Right cardiac atrium (tissue), 5 donors: ENCODE measurements around the gene ZNF106. TPM values are rescaled to one million over a fixed set of nuclear protein-coding genes. Genes with fewer than 3 reads are reported as not detected.

Experiments
- ATAC-seq, 2 donors: fragments of 200-7000 bp; cut with Tn5 transposase; one replicate each; pipeline versions ENCODE4 v1.8.0 to v1.9.1; 2020; ENCODE audit warnings: moderate library complexity in 2 of 2, mild to moderate bottlenecking in 1 of 2
- DNase-seq, 3 donors: peaks; one replicate each; pipeline ENCODE4 v3.0.0-alpha.2; 2020
- H3K27ac ChIP-seq: one replicate; pipeline ENCODE4 v1.5.1; 2013; ENCODE audit warnings: mild to moderate bottlenecking, low read length, control low read depth, moderate library complexity
- H3K27me3 ChIP-seq: one replicate; pipeline ENCODE4 v1.6.1; 2013; ENCODE audit not compliant: control insufficient read depth, insufficient read depth
- H3K4me1 ChIP-seq: one replicate; pipeline ENCODE4 v1.6.1; 2013; ENCODE audit warnings: low read length; ENCODE audit not compliant: control insufficient read depth, insufficient read depth
- H3K4me3 ChIP-seq: one replicate; pipeline ENCODE4 v1.5.1; 2013; ENCODE audit warnings: low read length, control low read depth
- H3K9me3 ChIP-seq: one replicate; pipeline ENCODE4 v1.6.1; 2013; ENCODE audit warnings: low read length; ENCODE audit not compliant: control insufficient read depth
- WGBS: extraction: QIAGEN DNeasy Blood & Tissue Kit; methylation state at CpG from one replicate; pipeline ENCODE4 v1.1.7; 2013; 5-methylcytosine and 5-hydroxymethylcytosine counted together
- intact Hi-C, 4 donors: fragments of 100-400 bp; cut with DNase I; formaldehyde crosslinking; loops; one replicate each; pipeline versions ENCODE4 v1.11.0 to v1.14.0; 2022 to 2023
- polyA plus RNA-seq: library from polyadenylated mRNA; stranded (reverse); fragments of 200-250 nt; gene quantifications from one replicate; pipeline ENCODE4 v1.2.3, GENCODE V29; 2013
- total RNA-seq, 4 donors: library from RNA; stranded (reverse); fragmentation: NEBNext Ultra II Directional; extraction: Animal tissue kit (Norgen Biotek cat#: 25700); gene quantifications; one replicate each; pipeline ENCODE4 v1.2.1, GENCODE V29; 2021
- donor health status: healthy with polysubstance abuse.
- donor health status: DM: no; HTN: yes; CAD: no.
- donor health status: DM: no; HTN: no; CAD: no.
- donor health status: DM: no; HTN: yes; CAD: no; lungs with severe emphysema.
- donor health status: DM: yes; HTN: yes; CAD: no.

ZNF106 gene
- total and polyA plus RNA-seq, 5 donors, result 94.6 to 507 (median 421) TPM

DNA sequence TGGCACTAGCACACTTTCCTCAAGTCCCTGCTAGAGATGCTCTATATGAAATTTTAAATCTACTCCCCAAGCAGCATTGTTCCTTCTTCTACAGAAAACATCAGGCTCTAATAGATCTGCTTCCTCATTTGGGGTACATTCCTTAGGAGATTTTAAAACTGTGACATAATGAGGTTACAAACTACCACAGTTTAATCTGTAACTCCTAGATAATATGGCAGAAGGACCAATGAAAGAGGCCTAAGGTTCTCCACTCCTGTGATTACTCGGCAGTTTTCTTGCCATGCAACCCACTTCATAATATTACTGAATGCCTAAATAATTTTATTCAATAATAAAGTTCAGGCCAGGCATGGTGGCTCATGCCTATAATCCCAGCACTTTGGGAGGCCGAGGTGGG, 16.1 kb downstream of the ZNF106 start:
- Histone ChIP-seq H3K27ac (no peak overlapping the region), H3K4me3 (no peak overlapping the region), H3K9me3 (no peaks in the 10 kb centered on the region), H3K4me1 (no peaks in the 10 kb centered on the region), H3K27me3 (no peaks in the 10 kb centered on the region)
- WGBS, result 63% methylated on average over 2 of the region's 2 CpGs
- intact Hi-C loops, result no loop called here
- ATAC-seq (no peak), DNase-seq (no peak)

DNA sequence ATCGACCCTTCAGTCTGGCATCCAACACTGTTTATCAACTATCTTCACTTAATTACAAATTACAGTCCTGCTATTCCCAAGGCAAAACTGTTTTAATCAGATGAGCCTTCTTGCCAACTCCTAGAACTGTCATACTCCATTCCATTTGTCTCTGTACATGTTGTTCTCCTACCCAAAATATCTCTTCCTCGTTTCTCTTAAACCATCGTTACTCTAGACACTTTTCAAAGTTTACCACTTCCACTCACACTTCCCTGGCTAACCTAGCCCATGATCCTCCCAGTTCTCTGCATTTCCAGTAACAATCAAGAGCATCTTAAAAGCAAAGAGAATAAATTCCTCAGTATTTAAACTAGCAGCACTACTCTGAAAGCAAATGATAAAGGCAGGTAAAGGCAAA, 19.9 kb downstream of the ZNF106 start:
- H3K4me1 ChIP-seq, result no peaks in the 10 kb centered on the region

DNA sequence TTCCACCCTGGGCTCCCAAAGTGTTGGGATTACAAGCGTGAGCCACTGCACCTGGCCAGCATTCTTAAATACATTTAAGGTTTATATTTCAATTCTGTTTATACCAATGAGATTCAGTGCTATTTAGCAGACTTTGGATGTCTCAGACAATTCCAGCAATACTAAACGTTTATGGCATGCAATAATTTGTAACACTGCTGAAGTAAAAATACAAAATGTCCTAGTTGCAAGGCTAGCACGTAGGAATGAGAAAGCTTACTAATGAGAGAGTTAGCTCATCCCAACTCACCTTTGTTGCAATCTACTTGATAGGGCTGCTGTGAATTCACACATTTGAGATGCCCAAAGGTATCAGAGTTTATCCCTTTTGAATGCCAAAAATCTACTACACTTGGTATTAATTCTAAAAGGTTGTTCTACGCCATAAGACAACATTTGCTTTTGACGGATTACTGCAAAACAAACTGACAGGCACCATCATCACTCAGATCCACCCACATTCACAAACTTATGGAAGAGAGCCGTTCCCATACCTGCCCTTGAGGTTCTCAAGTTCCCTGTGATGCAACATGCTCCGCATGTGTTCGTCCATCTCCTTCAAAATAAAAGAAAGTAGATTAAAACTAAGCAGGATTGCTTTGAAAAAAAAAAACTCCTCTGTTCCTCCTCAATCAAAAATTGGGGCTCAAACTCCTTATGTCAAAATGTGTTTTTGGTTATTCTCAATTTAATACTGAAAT, 25.3 kb downstream of the ZNF106 start:
- WGBS, result 88% methylated on average over 8 of the region's 8 CpGs
- intact Hi-C loops, result no loop called here
- Histone ChIP-seq H3K27me3 (no peaks in the 10 kb centered on the region), H3K4me3 (no peak overlapping the region), H3K27ac (no peak overlapping the region), H3K9me3 (no peaks in the 10 kb centered on the region), H3K4me1 (no peaks in the 10 kb centered on the region)
- ATAC-seq (no peak), DNase-seq (no peak)

More for the DNA sequence above, 19.9 kb downstream of the ZNF106 start:
- Histone ChIP-seq H3K4me3 (no peak overlapping the region), H3K9me3 (no peaks in the 10 kb centered on the region), H3K27ac (peak overlapping the region; percentile 62), H3K27me3 (no peaks in the 10 kb centered on the region)
- DNase-seq, result no peak
- WGBS, result 27% methylated on average over 3 of the region's 3 CpGs
- intact Hi-C loops, result no loop called here
- ATAC-seq, result peak in 1 of 2 donors; percentile 60

DNA sequence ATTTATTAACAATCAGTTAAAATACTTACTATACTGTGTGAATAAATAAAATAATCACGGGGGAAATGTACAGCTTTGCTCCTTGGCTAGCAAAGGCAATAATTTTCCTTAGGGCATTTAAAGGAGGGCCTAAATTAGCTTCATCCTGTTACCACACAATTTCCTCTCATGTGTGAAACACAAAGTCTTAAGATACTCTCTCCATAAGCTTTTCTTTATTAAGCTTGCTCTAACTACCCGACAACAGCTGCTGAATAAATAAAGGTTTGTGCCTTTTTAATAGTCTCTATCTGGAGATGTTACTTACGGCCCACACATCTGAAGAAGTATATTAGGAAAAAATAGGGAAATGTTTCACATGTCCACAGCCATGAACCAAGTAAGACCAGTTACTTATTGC, 29.7 kb downstream of the ZNF106 start:
- DNase-seq, result no peak
- intact Hi-C loops, result no loop called here
- H3K27me3 ChIP-seq, result no peaks in the 10 kb centered on the region
- WGBS, result 43% methylated on average over 3 of the region's 3 CpGs
- H3K27ac ChIP-seq, result no peak overlapping the region
- no peak for ATAC-seq
- no peak overlapping the region for H3K4me3 ChIP-seq
- H3K4me1 ChIP-seq, result no peaks in the 10 kb centered on the region
- no peaks in the 10 kb centered on the region for H3K9me3 ChIP-seq

DNA sequence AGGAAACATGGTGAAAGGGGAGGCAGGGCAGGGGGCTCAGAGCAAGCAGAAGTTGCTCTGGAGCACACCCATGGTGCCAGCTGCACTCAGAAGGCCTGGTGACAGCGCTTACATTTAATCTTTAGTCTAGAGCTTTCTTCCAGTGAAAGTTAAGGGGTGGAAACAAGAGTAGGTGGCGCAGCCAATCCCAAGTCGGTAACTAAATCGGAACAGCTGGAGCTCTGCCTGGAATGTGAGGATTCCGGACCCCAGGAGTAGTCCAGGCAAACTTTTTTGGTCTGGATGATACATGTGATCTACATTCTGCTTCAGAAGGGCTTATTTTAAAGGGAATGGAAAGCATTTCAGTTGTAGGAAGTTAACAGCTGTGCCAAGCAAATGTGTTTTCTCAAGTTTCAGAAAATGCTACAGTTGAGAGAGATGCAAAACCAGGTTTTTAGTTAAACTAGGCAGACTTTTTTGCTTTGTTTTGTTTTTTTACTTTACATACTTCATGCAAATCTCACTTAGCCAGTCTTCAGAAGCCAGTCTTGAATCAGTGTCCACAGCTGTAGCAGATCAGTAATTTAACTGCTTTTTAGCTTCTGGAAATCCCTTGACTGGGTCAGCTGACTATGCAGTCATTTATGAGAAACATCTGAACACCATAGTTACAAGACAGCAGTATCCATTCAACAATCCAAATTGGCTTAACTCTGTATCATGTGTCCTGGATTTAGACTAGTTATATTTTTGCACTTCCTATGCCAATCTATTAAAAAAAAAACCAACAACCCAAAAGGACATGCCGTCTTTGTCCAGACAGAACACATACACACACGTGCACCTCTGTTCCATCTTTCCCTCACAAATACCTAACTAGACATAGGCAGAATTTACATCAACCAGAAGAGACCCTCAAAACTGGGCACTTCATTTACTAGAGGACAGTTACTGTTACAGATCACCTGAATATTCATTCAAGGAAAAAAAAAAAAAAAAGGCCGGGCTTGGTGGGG, 33.2 kb downstream of the ZNF106 start:
- peaks cover 3% of the 10 kb centered on the region for H3K4me1 ChIP-seq
- peak overlapping the region; percentile 81 for H3K4me3 ChIP-seq
- DNase-seq (peak; percentile 80 to 86 (median 81)), ATAC-seq (peak; percentile 95)
- H3K27me3 ChIP-seq, result no peaks in the 10 kb centered on the region
- 28% methylated on average over 8 of the region's 8 CpGs for WGBS
- no peaks in the 10 kb centered on the region for H3K9me3 ChIP-seq
- H3K27ac ChIP-seq, result peak overlapping the region; percentile 93
- intact Hi-C loops, result loop anchor here in 1 of 4 donors (10.0 kb wide), 1 partner anchor 53 kb away; no protein-coding TSS in a partner anchor

DNA sequence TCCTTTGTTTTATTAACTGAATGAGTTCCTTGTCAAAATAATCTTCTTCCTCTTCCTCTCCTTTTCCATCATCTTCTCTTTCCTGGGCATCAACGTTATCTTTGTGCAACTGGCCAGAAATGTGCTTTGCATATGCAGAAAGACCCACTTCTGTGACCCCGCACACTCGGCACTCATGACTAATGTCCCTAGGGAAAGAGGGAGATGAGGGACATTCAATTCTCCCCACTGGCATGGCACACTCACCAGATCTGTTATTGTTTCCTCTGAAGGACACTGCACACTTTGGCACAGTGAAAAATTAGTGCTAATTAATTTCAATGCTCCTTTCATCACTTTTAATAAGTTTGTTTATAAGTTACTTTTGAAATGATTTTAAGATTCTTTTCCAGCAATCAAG, 34.0 kb downstream of the ZNF106 start:
- intact Hi-C loops, result loop anchor here in 1 of 4 donors (10.0 kb wide), 1 partner anchor 52 kb away; no protein-coding TSS in a partner anchor
- Histone ChIP-seq H3K4me1 (peaks cover 3% of the 10 kb centered on the region), H3K27me3 (no peaks in the 10 kb centered on the region), H3K27ac (peak overlapping the region; percentile 99), H3K9me3 (no peaks in the 10 kb centered on the region), H3K4me3 (peak overlapping the region; percentile 81)
- ATAC-seq, result peak; percentile 24 to 52
- 11% methylated on average over 3 of the region's 3 CpGs for WGBS
- no peak for DNase-seq

DNA sequence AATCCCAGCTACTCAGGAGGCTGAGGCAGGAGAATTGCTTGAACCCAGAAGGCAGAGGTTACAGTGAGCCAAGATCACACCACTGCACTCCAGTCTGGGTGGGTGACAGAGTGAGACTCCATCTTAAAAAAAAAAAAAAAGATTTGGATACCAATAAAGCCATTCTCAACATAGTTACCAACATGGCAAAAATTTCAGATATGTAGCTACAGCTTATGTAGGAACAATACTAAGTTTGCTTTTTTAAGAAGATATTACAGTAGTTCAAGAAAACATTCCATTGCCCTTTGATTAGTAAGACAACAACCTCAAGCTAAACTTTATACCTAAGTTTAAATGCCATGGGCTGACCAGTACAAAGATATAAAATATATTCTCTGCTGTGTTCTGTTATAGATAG, 34.4 kb downstream of the ZNF106 start:
- no peak for DNase-seq
- H3K9me3 ChIP-seq, result no peaks in the 10 kb centered on the region
- peak overlapping the region; percentile 81 for H3K4me3 ChIP-seq
- H3K27me3 ChIP-seq, result no peaks in the 10 kb centered on the region
- ATAC-seq, result no peak
- intact Hi-C loops, result loop anchor here in 1 of 4 donors (10.0 kb wide), 1 partner anchor 52 kb away; no protein-coding TSS in a partner anchor
- peak overlapping the region; percentile 52 for H3K27ac ChIP-seq
- H3K4me1 ChIP-seq, result peaks cover 3% of the 10 kb centered on the region

DNA sequence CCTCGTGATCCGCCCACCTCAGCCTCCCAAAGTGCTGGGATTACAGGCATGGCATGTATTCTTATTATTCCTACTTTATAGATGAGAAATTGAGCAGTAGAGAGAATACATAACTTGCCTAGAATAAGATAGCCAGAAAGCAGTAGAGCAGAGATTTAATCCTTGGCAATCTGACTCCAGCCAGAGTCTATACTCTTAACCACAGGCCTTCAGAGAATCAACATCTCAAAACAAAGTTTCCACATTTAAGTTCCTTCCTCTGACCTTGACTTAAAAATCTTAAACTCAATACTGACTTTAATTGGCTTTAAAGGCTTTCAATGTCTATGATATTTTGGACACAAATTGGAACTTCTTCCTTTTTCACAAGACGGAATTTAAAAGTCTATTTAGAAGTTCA, 37.1 kb downstream of the ZNF106 start:
- no peak overlapping the region for H3K4me3 ChIP-seq
- peaks cover 3% of the 10 kb centered on the region for H3K4me1 ChIP-seq
- intact Hi-C loops, result loop anchor here in 1 of 4 donors (10.0 kb wide), 1 partner anchor 49 kb away; no protein-coding TSS in a partner anchor
- DNase-seq, result no peak
- 94% methylated on average over 3 of the region's 3 CpGs for WGBS
- no peak overlapping the region for H3K27ac ChIP-seq
- no peaks in the 10 kb centered on the region for H3K9me3 ChIP-seq
- H3K27me3 ChIP-seq, result no peaks in the 10 kb centered on the region
- no peak for ATAC-seq

DNA sequence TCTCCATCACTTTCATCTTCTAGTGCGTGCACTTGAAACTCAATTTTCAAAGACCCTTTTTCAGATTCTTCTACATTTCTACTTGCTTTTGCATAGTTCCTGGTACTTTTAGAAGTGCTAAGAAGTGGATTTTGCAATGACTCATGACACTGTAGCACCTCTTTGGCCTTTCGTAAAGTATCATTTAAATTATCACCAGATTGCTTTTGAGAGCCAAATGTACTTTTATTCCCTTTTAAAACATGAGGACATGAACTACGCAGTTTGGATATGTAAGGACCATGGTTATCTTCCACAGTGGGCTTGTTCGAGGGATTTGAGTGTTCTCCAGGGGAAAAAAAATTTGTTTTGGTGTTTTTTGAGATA, 40.5 kb downstream of the ZNF106 start:
- 89% methylated on average over 4 of the region's 4 CpGs for WGBS
- Histone ChIP-seq H3K27ac (no peak overlapping the region), H3K4me1 (peaks cover 3% of the 10 kb centered on the region), H3K9me3 (no peaks in the 10 kb centered on the region), H3K4me3 (no peak overlapping the region), H3K27me3 (no peaks in the 10 kb centered on the region)
- intact Hi-C loops, result loop anchor here in 1 of 4 donors (10.0 kb wide), 1 partner anchor 46 kb away; no protein-coding TSS in a partner anchor
- no peak for DNase-seq
- ATAC-seq, result no peak

DNA sequence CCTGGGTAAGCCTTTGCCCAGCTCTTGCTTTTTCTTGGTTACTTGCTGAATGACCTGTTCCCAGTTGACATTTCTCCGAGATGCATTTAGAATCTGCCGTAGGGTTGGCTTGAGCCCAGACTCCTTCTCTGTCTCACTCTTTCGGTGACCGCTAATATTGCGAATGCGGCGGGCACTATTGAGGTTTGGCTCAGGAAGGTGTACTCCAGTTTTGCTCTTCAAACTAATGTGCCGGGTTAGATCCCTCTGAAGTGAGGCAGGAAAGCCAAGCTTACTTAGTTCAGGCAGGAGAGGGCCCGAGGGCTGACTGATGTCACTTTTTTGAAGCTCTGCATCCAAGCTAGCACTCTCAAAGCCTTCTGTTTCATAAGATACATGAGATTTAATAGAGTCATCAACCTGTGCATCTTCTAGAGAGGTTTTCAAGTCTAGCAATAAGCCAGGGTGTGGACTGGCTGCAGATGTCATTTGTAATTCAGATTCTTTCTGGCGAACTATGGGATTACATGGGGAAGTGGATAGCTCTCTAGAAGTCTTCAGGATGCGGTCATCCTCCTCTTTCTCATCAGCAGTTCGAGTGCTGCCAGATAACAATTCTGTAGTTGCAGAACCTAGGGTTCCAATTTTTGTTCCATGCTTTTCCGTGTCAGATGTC, 41.0 kb downstream of the ZNF106 start:
- Histone ChIP-seq H3K4me3 (peak overlapping the region; percentile 36), H3K9me3 (no peaks in the 10 kb centered on the region), H3K27me3 (no peaks in the 10 kb centered on the region), H3K27ac (peak overlapping the region; percentile 25), H3K4me1 (peaks cover 3% of the 10 kb centered on the region)
- intact Hi-C loops, result loop anchor here in 1 of 4 donors (10.0 kb wide), 1 partner anchor 45 kb away; no protein-coding TSS in a partner anchor
- DNase-seq, result no peak
- 68% methylated on average over 13 of the region's 13 CpGs for WGBS
- ATAC-seq, result no peak
